ENCODE measurements around the gene SPSB4.

Gene SPSB4

GRCh38 chr3:141174674-141175073 is 123.5 kb downstream of the SPSB4 start:
- no peak for DNase-seq (ENCODE audit: extremely low read depth, low read depth)
- TF ChIP-seq CTCF (IDR thresholded peaks at IDR 0.05; ENCODE audit: low read depth, low read length) = no peak

- TF ChIP-seq CTCF (IDR thresholded peaks at IDR 0.05; ENCODE audit: low read depth, low read length) = no peak
- DNase-seq (ENCODE audit: extremely low read depth, low read depth) = no peak
Measured at GRCh38 chr3:141176775-141177174, 125.6 kb downstream of the SPSB4 start.

GRCh38 chr3:141178026-141178425 is 126.9 kb downstream of the SPSB4 start:
- no peak for DNase-seq (ENCODE audit: extremely low read depth, low read depth)
- no peak for TF ChIP-seq CTCF (IDR thresholded peaks at IDR 0.05; ENCODE audit: low read depth, low read length)

GRCh38 chr3:141178551-141178950 is 127.4 kb downstream of the SPSB4 start:
- no peak for TF ChIP-seq CTCF (IDR thresholded peaks at IDR 0.05; ENCODE audit: low read depth, low read length)
- no peak for DNase-seq (ENCODE audit: extremely low read depth, low read depth)

GRCh38 chr3:141179983-141180382 is 128.8 kb downstream of the SPSB4 start:
- no peak for TF ChIP-seq CTCF (IDR thresholded peaks at IDR 0.05; ENCODE audit: low read depth, low read length)
- DNase-seq (ENCODE audit: extremely low read depth, low read depth) = no peak

GRCh38 chr3:141181196-141181595 is 130.0 kb downstream of the SPSB4 start:
- no peak for TF ChIP-seq CTCF (IDR thresholded peaks at IDR 0.05; ENCODE audit: low read depth, low read length)
- no peak for DNase-seq (ENCODE audit: extremely low read depth, low read depth)

GRCh38 chr3:141181819-141182218 is 130.7 kb downstream of the SPSB4 start:
- TF ChIP-seq CTCF (IDR thresholded peaks at IDR 0.05; ENCODE audit: low read depth, low read length) = no peak

More at GRCh38 chr3:141181819-141182218, 130.7 kb downstream of the SPSB4 start:
- no peak for DNase-seq (ENCODE audit: extremely low read depth, low read depth)

Data from AG09319 (cell line).